Measurements from ENCODE around the gene HLTF. TPM values are rescaled to one million over a fixed set of nuclear protein-coding genes. Genes with fewer than 3 reads are reported as not detected.

The HLTF gene
- total and polyA plus RNA-seq, 2 of the 13 experiments (the other 11 are each of a cell fraction or from before 2014, with no cell fraction given): 12.0 to 22.9 TPM

GRCh38 chr3:149037684-149038083 lies 48.6 kb downstream of the HLTF start:
- Histone ChIP-seq H3K36me3 (replicated peaks in 1 of 2; ENCODE audit: control insufficient read depth in 1 of 2, insufficient read depth in 2 of 2, low read length in 2 of 2) (peaks cover 0 to 8% of the 10 kb centered on the region in 2 experiments; a peak in 2 of 5 replicates), H3K4me2 (ENCODE audit: low read depth, low read length) (peak overlapping the region; percentile 61), H3K27ac (ENCODE audit: extremely low read length, insufficient read depth, low read length) (peak overlapping the region; percentile 83), H3K9me3 (ENCODE audit: low read length) (no peaks in the 10 kb centered on the region), H2AFZ (ENCODE audit: low read length) (peak overlapping the region; percentile 4), H4K20me1 (ENCODE audit: insufficient read depth, low read length) (no peaks in the 10 kb centered on the region), H3K27me3 (ENCODE audit: control insufficient read depth in 1 of 2, insufficient read depth in 2 of 2, low read length in 2 of 2) (no peaks in the 10 kb centered on the region), H3K4me1 (ENCODE audit: insufficient read depth, low read length) (peaks cover 34% of the 10 kb centered on the region), H3K79me2 (ENCODE audit: insufficient read depth, low read length) (no peaks in the 10 kb centered on the region), H3K4me3 (replicated peaks in 1 of 3; ENCODE audit: insufficient read depth in 1 of 3, low read depth in 2 of 3, low read length in 3 of 3) (no peak overlapping the region), H3K9ac (ENCODE audit: insufficient read depth, low read depth, low read length) (peak overlapping the region; percentile 53)
- FAIRE-seq (peak; percentile 28), ATAC-seq (peak; percentile 99), DNase-seq (ENCODE audit: low spot score) (peak; percentile 63)
- in situ Hi-C loops (cut with HindIII; ENCODE audit: extremely low pct_ligation_motif_present, low pct_unique_long_range_greater_than_20kb): no loop called here
- CTCF ChIA-PET (ENCODE audit: low intra/inter-chr PET ratio, low total read pairs): no interaction called here
- POLR2A ChIA-PET: interaction anchor here (1.3 kb wide), 1 partner anchor 28 kb away, joined by 3 read pairs; no protein-coding TSS in a partner anchor
- 6% methylated on average over 4 of the region's 4 CpGs for WGBS (ENCODE audit: low lambda C conversion rate)
- no TSS peak for BruUV-seq (replicated peaks)
- intact Hi-C loops (cut with micrococcal nuclease; ENCODE audit: unreplicated experiment): loop anchor here (2.0 to 10.0 kb wide), 2 partner anchors 47 to 83 kb away; partner anchors contain the start of gene GYG1
- TF ChIP-seq THRA (CRISPR knock-in tag; IDR thresholded peaks at IDR 0.05; ENCODE audit: borderline replicate concordance) (peak; percentile 79; the same call in 1 of the 2 replicates), MIXL1 (CRISPR knock-in tag; IDR thresholded peaks at IDR 0.05) (peak; percentile 86), PRMT3 (CRISPR knock-in tag; IDR thresholded peaks at IDR 0.05; ENCODE audit: borderline replicate concordance, low read depth) (no peak), ESRRA (CRISPR knock-in tag; IDR thresholded peaks at IDR 0.05; ENCODE audit: low read depth) (0 out of 2 replicates have a peak, but pooled peaks have one; percentile 55), ZNF510 (CRISPR knock-in tag; IDR thresholded peaks at IDR 0.05; ENCODE audit: low read depth) (no peak), HMG20A (CRISPR knock-in tag; IDR thresholded peaks at IDR 0.05; ENCODE audit: borderline replicate concordance) (0 out of 2 replicates have a peak, but pooled peaks have one; percentile 21), REST (IDR thresholded peaks at IDR 0.05; ENCODE audit: borderline replicate concordance in 1 of 2, low read depth in 1 of 2, low read length in 2 of 2) (no peak), ZBTB43 (CRISPR knock-in tag; conservative IDR thresholded peaks at IDR 0.05) (peak; percentile 97), JUNB (CRISPR knock-in tag; IDR thresholded peaks at IDR 0.05; ENCODE audit: borderline replicate concordance) (no peak), ZNF646 (CRISPR knock-in tag; IDR thresholded peaks at IDR 0.05) (peak; percentile 95), NFYC (CRISPR knock-in tag; IDR thresholded peaks at IDR 0.05) (no peak)
